Cardiac muscle cell (in vitro differentiated cells and primary cell): ENCODE results near the gene LASP1. TPM values are rescaled to one million over a fixed set of nuclear protein-coding genes. Genes with fewer than 3 reads are reported as not detected.
A peak's percentile ranks its signal among the peaks of the same experiment; 100 is the strongest.

ENCODE experiments used
- DNase-seq, 2 donors: peaks; one replicate each; pipeline versions ENCODE4 v3.0.0 to v3.0.0-alpha.2; 2010 to 2017; ENCODE audit warnings: low read depth in 1 of 2, low spot score in 1 of 2
- H3K27ac ChIP-seq: fragments of 200-600 bp; sonication (generic); 2 replicates; pipeline ENCODE4 v1.5.1; 2016
- H3K27me3 ChIP-seq: fragments of 200-600 bp; sonication (generic); 2 replicates; pipeline ENCODE4 v1.6.0; 2016; ENCODE audit warnings: control low read depth
- H3K36me3 ChIP-seq: fragments of 200-600 bp; sonication (generic); 2 replicates; pipeline ENCODE4 v1.5.1; 2016; ENCODE audit warnings: control low read depth
- H3K4me1 ChIP-seq: fragments of 200-600 bp; sonication (generic); 2 replicates; pipeline ENCODE4 v1.8.1; 2017; ENCODE audit warnings: low read depth, mild to moderate bottlenecking, mixed run types
- H3K4me3 ChIP-seq: fragments of 200-600 bp; sonication (generic); 2 replicates; pipeline ENCODE4 v1.5.1; 2016; ENCODE audit warnings: mild to moderate bottlenecking
- H3K9me3 ChIP-seq: fragments of 200-600 bp; sonication (generic); 2 replicates; pipeline ENCODE4 v1.5.1; 2017; ENCODE audit warnings: low read depth, mild to moderate bottlenecking, control low read depth
- polyA plus RNA-seq: library from polyadenylated mRNA; unstranded; fragments of >200 nt; fragmentation: Nextera tagmentation; extraction: Ambion mirVana; gene quantifications from 2 replicates; pipeline ENCODE4 v1.2.1, GENCODE V29; 2016
- total RNA-seq: library from RNA; depleted of rRNA; stranded (reverse); fragments of >200 nt; gene quantifications from 2 replicates; pipeline ENCODE4 v1.2.3, GENCODE V29; 2016
- TF ChIP-seq, protein P1 (sequence below): IDR thresholded peaks from 2 replicates; pipeline ENCODE4 v1.5.1; 2012; ENCODE audit warnings: low read depth, mild to moderate bottlenecking, low read length

The LASP1 gene
- total and polyA plus RNA-seq, 2 experiments from 2014 or later, result 28.1 to 46.0 TPM

DNA sequence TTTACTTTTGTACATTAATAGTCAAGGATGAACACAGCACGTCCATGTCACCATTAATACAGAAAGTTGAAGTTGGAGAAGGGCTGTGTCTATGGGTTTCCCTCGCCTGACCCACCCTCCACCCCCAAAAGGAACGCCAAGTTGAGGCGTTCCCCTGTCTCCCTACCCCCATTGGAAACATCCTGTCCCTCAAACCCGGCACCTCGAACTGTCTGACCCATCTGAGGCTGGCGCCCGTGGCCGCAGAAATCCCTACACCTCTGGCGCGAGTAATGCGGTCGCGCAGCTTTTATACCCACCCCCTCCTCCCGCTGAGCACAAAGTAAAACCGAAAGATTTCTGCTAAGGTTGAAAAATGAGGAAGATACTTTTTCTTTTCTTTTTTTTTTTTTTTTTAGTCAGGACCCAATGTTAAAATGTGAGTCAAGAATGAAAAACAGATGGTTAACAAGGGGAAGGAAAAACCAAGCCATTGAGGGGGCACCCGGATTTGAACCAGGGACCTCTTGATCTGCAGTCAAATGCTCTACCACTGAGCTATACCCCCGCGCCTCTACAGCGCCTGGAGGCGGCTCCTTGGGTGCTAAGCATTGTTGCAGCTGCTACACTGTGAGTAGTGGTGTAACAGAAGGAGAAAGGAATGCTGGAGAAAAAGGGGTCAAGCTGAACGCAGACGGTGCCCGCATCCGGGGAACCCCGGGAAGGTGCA is 887 bp upstream of the LASP1 start:
- DNase-seq, result peak; percentile 82 to 90
- H3K36me3 ChIP-seq, result no peaks in the 10 kb centered on the region
- peak overlapping the region; percentile 82 for H3K27ac ChIP-seq
- no peaks in the 10 kb centered on the region for H3K9me3 ChIP-seq
- no peaks in the 10 kb centered on the region for H3K27me3 ChIP-seq
- peaks cover 14% of the 10 kb centered on the region for H3K4me1 ChIP-seq
- TF ChIP-seq, protein P1, sequence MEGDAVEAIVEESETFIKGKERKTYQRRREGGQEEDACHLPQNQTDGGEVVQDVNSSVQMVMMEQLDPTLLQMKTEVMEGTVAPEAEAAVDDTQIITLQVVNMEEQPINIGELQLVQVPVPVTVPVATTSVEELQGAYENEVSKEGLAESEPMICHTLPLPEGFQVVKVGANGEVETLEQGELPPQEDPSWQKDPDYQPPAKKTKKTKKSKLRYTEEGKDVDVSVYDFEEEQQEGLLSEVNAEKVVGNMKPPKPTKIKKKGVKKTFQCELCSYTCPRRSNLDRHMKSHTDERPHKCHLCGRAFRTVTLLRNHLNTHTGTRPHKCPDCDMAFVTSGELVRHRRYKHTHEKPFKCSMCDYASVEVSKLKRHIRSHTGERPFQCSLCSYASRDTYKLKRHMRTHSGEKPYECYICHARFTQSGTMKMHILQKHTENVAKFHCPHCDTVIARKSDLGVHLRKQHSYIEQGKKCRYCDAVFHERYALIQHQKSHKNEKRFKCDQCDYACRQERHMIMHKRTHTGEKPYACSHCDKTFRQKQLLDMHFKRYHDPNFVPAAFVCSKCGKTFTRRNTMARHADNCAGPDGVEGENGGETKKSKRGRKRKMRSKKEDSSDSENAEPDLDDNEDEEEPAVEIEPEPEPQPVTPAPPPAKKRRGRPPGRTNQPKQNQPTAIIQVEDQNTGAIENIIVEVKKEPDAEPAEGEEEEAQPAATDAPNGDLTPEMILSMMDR, result peak; percentile 37
- H3K4me3 ChIP-seq, result peak overlapping the region; percentile 66

DNA sequence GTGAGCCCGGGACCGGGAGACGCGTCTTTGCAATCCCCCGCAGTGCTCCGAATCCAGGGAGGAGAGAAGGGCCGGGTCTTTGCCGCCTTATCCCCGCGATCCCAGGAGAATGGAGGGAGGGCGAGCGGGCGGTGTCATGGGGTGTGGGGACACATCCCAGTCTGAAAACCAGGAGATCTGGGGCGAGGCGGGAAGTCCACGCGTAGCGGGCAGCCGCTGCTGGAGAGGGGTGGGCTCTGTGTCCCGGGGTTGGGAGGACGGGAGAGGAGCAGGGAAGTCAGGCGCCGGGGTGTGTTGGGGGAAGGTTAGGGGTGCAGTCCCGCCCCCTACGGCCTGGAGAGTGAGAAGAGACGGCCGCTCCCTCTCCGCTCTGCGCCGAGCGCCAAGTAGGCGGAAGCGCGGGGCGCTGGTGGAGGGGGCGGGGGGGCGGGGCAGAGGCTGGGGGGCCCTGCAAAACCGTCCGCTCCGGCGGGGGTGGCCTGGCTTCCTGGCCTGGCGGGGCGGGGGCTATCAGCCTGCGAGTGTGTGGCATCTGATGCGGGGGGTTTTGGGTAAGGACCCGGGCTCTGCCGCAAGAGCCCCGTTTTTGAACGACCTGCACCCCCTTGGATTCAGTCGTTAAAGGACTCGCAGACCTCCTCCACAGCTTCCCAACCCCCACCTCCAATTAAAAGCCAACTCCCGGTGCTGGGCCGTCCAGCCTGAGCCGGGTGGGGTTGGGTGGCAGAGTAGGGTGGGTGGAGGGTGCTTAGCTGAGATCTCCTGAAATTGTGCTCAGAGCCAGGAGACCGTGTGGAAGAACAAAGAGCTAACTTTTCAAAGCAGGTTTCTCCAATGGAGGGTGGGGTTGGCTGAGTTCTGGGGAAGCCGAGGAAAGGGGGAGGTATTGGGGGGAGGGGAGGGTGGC is 654 bp downstream of the LASP1 start:
- Histone ChIP-seq H3K36me3 (no peaks in the 10 kb centered on the region), H3K27ac (peak overlapping the region; percentile 82), H3K9me3 (no peaks in the 10 kb centered on the region), H3K4me1 (peaks cover 29% of the 10 kb centered on the region), H3K27me3 (no peaks in the 10 kb centered on the region), H3K4me3 (peak overlapping the region; percentile 66)
- peak; percentile 65 to 67 for DNase-seq
- TF ChIP-seq, protein P1, result no peak

GRCh38 chr17:38871247-38872015 is 1.6 kb downstream of the LASP1 start:
- H3K36me3 ChIP-seq, result no peaks in the 10 kb centered on the region
- H3K27ac ChIP-seq, result peak overlapping the region; percentile 82
- H3K9me3 ChIP-seq, result no peaks in the 10 kb centered on the region
- peak; percentile 52 to 69 for DNase-seq
- TF ChIP-seq, protein P1, result peak; percentile 6
- H3K4me3 ChIP-seq, result peak overlapping the region; percentile 66
- H3K27me3 ChIP-seq, result no peaks in the 10 kb centered on the region
- peaks cover 29% of the 10 kb centered on the region for H3K4me1 ChIP-seq

DNA sequence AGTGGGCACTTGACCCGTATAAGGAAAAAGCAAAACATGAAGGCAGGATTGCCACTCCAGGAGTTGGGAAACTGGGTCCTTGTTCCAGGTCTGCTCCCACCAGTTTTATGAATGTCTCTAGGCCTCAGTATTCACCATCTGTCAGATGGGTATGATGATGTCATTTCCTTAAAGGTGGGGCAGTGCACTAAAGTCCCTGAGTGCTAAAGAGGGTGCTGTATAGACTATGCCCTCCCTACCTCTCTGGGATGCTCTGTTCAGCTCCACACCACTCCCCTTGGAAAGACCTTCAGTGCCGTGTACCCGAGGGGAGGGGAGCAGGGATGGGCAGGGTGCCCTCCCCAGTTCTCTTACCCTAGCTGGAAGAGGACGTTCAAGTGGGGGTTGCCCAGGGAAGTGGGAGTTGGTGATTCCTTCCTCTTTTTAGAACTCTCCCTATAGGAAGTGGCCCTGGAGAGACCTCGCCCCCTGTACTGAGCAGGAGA is 2.2 kb downstream of the LASP1 start:
- H3K4me1 ChIP-seq, result peaks cover 29% of the 10 kb centered on the region
- TF ChIP-seq, protein P1, result no peak
- H3K27me3 ChIP-seq, result no peaks in the 10 kb centered on the region
- H3K4me3 ChIP-seq, result peak overlapping the region; percentile 66
- no peak for DNase-seq
- H3K27ac ChIP-seq, result peak overlapping the region; percentile 82
- H3K9me3 ChIP-seq, result no peaks in the 10 kb centered on the region
- H3K36me3 ChIP-seq, result no peaks in the 10 kb centered on the region
